HEK293 (cell line): ENCODE data around the gene FUCA2.

ENCODE experiments used
- CTCF ChIA-PET: fragments of 350-600 bp; formaldehyde crosslinking; extraction: SDS; loops from one replicate; lab custom pipeline; 2021; ENCODE audit warnings: antibody characterized with exemption; lab: Yijun Ruan, JAX
- POLR2A ChIA-PET: fragments of 300-600 bp; formaldehyde crosslinking; extraction: SDS; loops from one replicate; lab custom pipeline; 2020; ENCODE audit warnings: antibody characterized with exemption, inconsistent platforms; lab: Yijun Ruan, JAX
- H3K27ac ChIP-seq: fragments of 200-500 bp; sonication (Bioruptor generic); 2 replicates; pipeline ENCODE4 v1.5.1; 2014; ENCODE audit warnings: low read depth, low read length, control low read depth, inconsistent platforms; ENCODE audit errors: extremely low read depth
- H3K36me3 ChIP-seq, 2 experiments: fragments of 200-500 bp in 1 of 2; sonication (Bioruptor generic) in 1 of 2; 1 replicate in 1 of 2; 2 replicates in 1 of 2; pipeline ENCODE4 v1.5.1; 2014 to 2017; ENCODE audit warnings: inconsistent platforms in 2 of 2, low read length in 2 of 2; ENCODE audit not compliant: control insufficient read depth in 2 of 2, insufficient read depth in 1 of 2
- H3K4me1 ChIP-seq: fragments of 200-500 bp; sonication (Bioruptor generic); 2 replicates; pipeline ENCODE4 v1.5.1; 2014; ENCODE audit warnings: mild to moderate bottlenecking, low read length, inconsistent platforms; ENCODE audit not compliant: control insufficient read depth, insufficient read depth
- H3K4me3 ChIP-seq: 2 replicates; pipeline ENCODE4 v1.5.1; 2011; ENCODE audit warnings: low read depth, mild to moderate bottlenecking, control low read depth, low read length, moderate library complexity
- H3K9me3 ChIP-seq: fragments of 200-500 bp; sonication (Bioruptor generic); 2 replicates; pipeline ENCODE4 v1.5.1; 2014; ENCODE audit warnings: low read depth, low read length, inconsistent platforms; ENCODE audit not compliant: control insufficient read depth, insufficient read depth
- FEZF1 ChIP-seq: fragments of 450-650 bp; formaldehyde crosslinking; IDR thresholded peaks from 2 replicates; pipeline ENCODE4 v1.5.1; 2016; ENCODE audit warnings: missing biosample characterization, missing genetic modification characterization
- KLF7 ChIP-seq: fragments of 450-650 bp; formaldehyde crosslinking; IDR thresholded peaks from 2 replicates; pipeline ENCODE4 v1.5.1; 2016; ENCODE audit warnings: missing biosample characterization, missing genetic modification characterization, borderline replicate concordance
- MZF1 ChIP-seq: fragments of 450-650 bp; formaldehyde crosslinking; IDR thresholded peaks from 2 replicates; pipeline ENCODE4 v1.5.1; 2017; ENCODE audit warnings: missing biosample characterization, missing genetic modification characterization, borderline replicate concordance
- ZBTB20 ChIP-seq: fragments of 450-650 bp; formaldehyde crosslinking; IDR thresholded peaks from 2 replicates; pipeline ENCODE4 v1.5.1; 2016; ENCODE audit warnings: missing biosample characterization, missing genetic modification characterization
- ZBTB21 ChIP-seq: fragments of 450-650 bp; formaldehyde crosslinking; IDR thresholded peaks from 2 replicates; pipeline ENCODE4 v1.5.1; 2017; ENCODE audit warnings: missing biosample characterization, missing genetic modification characterization
- ZBTB7A ChIP-seq: fragments of 450-650 bp; formaldehyde crosslinking; IDR thresholded peaks from 2 replicates; pipeline ENCODE4 v1.5.1; 2016; ENCODE audit warnings: low read depth, missing biosample characterization, missing genetic modification characterization
- ZFP3 ChIP-seq: fragments of 450-650 bp; formaldehyde crosslinking; IDR thresholded peaks from 2 replicates; pipeline ENCODE4 v1.5.1; 2016; ENCODE audit warnings: low read depth, missing biosample characterization, missing genetic modification characterization
- ZNF155 ChIP-seq: fragments of 450-650 bp; formaldehyde crosslinking; IDR thresholded peaks from 2 replicates; pipeline ENCODE4 v1.5.1; 2016; ENCODE audit warnings: missing biosample characterization, missing genetic modification characterization
- ZNF184 ChIP-seq: fragments of 450-650 bp; IDR thresholded peaks from 2 replicates; pipeline ENCODE4 v1.5.1; 2018; ENCODE audit warnings: missing biosample characterization, mild to moderate bottlenecking, missing genetic modification characterization
- ZNF23 ChIP-seq: fragments of 450-650 bp; formaldehyde crosslinking; IDR thresholded peaks from 2 replicates; pipeline ENCODE4 v1.5.1; 2016; ENCODE audit warnings: missing biosample characterization, missing genetic modification characterization, borderline replicate concordance
- ZNF24 ChIP-seq: fragments of 450-650 bp; formaldehyde crosslinking; IDR thresholded peaks from 2 replicates; pipeline ENCODE4 v1.5.1; 2016; ENCODE audit warnings: missing biosample characterization, missing genetic modification characterization
- ZNF350 ChIP-seq: fragments of 450-650 bp; formaldehyde crosslinking; IDR thresholded peaks from 2 replicates; pipeline ENCODE4 v1.5.0; 2017; ENCODE audit warnings: missing biosample characterization, mild to moderate bottlenecking, missing genetic modification characterization
- ZNF354C ChIP-seq: fragments of 450-650 bp; formaldehyde crosslinking; IDR thresholded peaks from 2 replicates; pipeline ENCODE4 v1.5.1; 2016; ENCODE audit warnings: missing biosample characterization, missing genetic modification characterization, low read depth, borderline replicate concordance
- ZNF366 ChIP-seq: fragments of 450-650 bp; formaldehyde crosslinking; conservative IDR thresholded peaks from 2 replicates; pipeline ENCODE4 v1.5.1; 2016; ENCODE audit warnings: missing biosample characterization, missing genetic modification characterization
- ZNF404 ChIP-seq: fragments of 450-650 bp; formaldehyde crosslinking; IDR thresholded peaks from 2 replicates; pipeline ENCODE4 v1.5.1; 2017; ENCODE audit warnings: missing biosample characterization, missing genetic modification characterization
- ZNF555 ChIP-seq: fragments of 450-650 bp; formaldehyde crosslinking; conservative IDR thresholded peaks from 2 replicates; pipeline ENCODE4 v1.5.1; 2017; ENCODE audit warnings: missing biosample characterization, mild to moderate bottlenecking, missing genetic modification characterization, inconsistent platforms
- ZNF558 ChIP-seq: fragments of 450-650 bp; formaldehyde crosslinking; IDR thresholded peaks from 2 replicates; pipeline ENCODE4 v1.5.1; 2016; ENCODE audit warnings: missing biosample characterization, missing genetic modification characterization
- ZNF600 ChIP-seq: fragments of 450-650 bp; formaldehyde crosslinking; IDR thresholded peaks from 2 replicates; pipeline ENCODE4 v1.5.1; 2016; ENCODE audit warnings: missing biosample characterization, missing genetic modification characterization
- ZNF624 ChIP-seq: fragments of 450-650 bp; formaldehyde crosslinking; IDR thresholded peaks from 2 replicates; pipeline ENCODE4 v1.5.1; 2017; ENCODE audit warnings: missing biosample characterization, missing genetic modification characterization
- ZNF654 ChIP-seq: fragments of 450-650 bp; formaldehyde crosslinking; IDR thresholded peaks from 2 replicates; pipeline ENCODE4 v1.5.1; 2016; ENCODE audit warnings: low read depth, missing biosample characterization, missing genetic modification characterization
- ZNF747 ChIP-seq: fragments of 450-650 bp; formaldehyde crosslinking; IDR thresholded peaks from 2 replicates; pipeline ENCODE4 v1.5.1; 2016; ENCODE audit warnings: missing biosample characterization, missing genetic modification characterization
- ZSCAN30 ChIP-seq: fragments of 450-650 bp; IDR thresholded peaks from 2 replicates; pipeline ENCODE4 v1.5.1; 2018; ENCODE audit warnings: missing biosample characterization, mild to moderate bottlenecking, missing genetic modification characterization, moderate library complexity
- TF ChIP-seq, protein P1 (sequence below): fragments of 450-650 bp; formaldehyde crosslinking; IDR thresholded peaks from 2 replicates; pipeline ENCODE4 v1.5.1; 2016; ENCODE audit warnings: missing biosample characterization, missing genetic modification characterization
- TF ChIP-seq, protein P2 (sequence below): fragments of 450-650 bp; formaldehyde crosslinking; IDR thresholded peaks from 2 replicates; pipeline ENCODE4 v1.5.1; 2017; ENCODE audit warnings: missing biosample characterization, missing genetic modification characterization

Gene FUCA2

DNA sequence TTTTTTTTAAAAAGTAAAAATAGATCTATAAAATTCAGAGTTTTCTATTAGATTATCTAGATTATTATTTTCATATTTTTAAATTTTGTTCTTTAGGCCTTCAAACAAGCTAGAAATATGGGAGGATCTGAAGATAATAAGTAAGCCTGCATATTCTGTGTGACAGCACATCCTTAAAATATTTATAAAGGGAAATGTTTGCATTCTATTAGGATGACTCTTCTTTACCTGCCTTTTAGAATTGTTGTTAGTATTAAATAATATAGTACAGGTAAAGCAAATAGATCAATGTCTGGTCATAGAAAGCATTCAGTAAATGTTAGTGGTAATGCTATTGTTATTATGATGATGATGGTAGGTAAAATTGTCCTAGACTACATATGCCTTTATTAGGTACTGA is 43.5 kb downstream of the FUCA2 start (continued):
- TF ChIP-seq ZNF747 (no peak), ZNF654 (tag by site-specific recombination) (no peak), ZNF558 (tag by site-specific recombination) (no peak), ZNF24 (no peak), ZNF354C (tag by site-specific recombination) (no peak)

DNA sequence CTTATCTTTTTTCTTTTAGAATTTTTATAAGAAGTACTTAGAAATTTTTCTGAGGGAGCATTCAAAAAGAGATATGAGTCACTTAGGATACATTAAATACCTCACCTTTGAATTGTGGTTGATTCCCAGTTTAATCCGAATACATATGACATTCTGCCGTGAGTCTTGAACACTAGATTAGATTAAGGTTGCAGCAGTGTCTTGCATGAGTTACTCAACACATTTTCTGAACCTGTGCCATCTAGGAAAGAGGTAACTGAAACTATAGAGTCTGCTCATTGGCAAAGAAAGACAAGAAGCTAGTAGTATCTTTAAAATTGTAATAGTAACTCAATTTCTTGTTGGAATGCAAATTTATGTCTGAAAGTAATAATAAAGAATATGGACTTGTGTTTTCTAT is 46.0 kb downstream of the FUCA2 start:
- CTCF ChIA-PET = no interaction called here
- no peaks in the 10 kb centered on the region for H3K4me1 ChIP-seq
- H3K36me3 ChIP-seq = peaks cover 18 to 25% of the 10 kb centered on the region in 2 experiments
- H3K27ac ChIP-seq = no peak overlapping the region
- H3K4me3 ChIP-seq = no peak overlapping the region
- POLR2A ChIA-PET = no interaction called here
- no peak for TF ChIP-seq ZNF155 (tag by site-specific recombination)
- no peak for TF ChIP-seq ZNF184 (tag by site-specific recombination)
- no peak for TF ChIP-seq ZBTB7A (tag by site-specific recombination)
- TF ChIP-seq ZBTB21 (tag by site-specific recombination) = no peak
- TF ChIP-seq, protein P1, sequence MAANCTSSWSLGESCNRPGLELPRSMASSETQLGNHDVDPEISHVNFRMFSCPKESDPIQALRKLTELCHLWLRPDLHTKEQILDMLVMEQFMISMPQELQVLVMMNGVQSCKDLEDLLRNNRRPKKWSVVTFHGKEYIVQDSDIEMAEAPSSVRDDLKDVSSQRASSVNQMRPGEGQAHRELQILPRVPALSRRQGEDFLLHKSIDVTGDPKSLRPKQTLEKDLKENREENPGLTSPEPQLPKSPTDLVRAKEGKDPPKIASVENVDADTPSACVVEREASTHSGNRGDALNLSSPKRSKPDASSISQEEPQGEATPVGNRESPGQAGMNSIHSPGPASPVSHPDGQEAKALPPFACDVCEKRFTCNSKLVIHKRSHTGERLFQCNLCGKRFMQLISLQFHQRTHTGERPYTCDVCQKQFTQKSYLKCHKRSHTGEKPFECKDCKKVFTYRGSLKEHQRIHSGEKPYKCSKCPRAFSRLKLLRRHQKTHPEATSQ (tag by site-specific recombination) = no peak
- TF ChIP-seq, protein P2, sequence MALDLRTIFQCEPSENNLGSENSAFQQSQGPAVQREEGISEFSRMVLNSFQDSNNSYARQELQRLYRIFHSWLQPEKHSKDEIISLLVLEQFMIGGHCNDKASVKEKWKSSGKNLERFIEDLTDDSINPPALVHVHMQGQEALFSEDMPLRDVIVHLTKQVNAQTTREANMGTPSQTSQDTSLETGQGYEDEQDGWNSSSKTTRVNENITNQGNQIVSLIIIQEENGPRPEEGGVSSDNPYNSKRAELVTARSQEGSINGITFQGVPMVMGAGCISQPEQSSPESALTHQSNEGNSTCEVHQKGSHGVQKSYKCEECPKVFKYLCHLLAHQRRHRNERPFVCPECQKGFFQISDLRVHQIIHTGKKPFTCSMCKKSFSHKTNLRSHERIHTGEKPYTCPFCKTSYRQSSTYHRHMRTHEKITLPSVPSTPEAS (tag by site-specific recombination) = no peak
- TF ChIP-seq ZBTB20 = no peak
- TF ChIP-seq FEZF1 (tag by site-specific recombination) = no peak
- no peak for TF ChIP-seq ZNF23 (tag by site-specific recombination)
- no peak for TF ChIP-seq ZNF366 (tag by site-specific recombination)
- TF ChIP-seq ZNF404 (tag by site-specific recombination) = no peak
- no peak for TF ChIP-seq MZF1 (tag by site-specific recombination)
- no peak for TF ChIP-seq ZNF624 (tag by site-specific recombination)
- TF ChIP-seq ZFP3 (tag by site-specific recombination) = no peak
- no peak for TF ChIP-seq ZNF555 (tag by site-specific recombination)
- no peak for TF ChIP-seq ZNF600 (tag by site-specific recombination)
- TF ChIP-seq ZNF350 (tag by site-specific recombination) = no peak
- no peak for TF ChIP-seq ZSCAN30 (tag by site-specific recombination)
- no peak for TF ChIP-seq KLF7 (tag by site-specific recombination)
- no peaks in the 10 kb centered on the region for H3K9me3 ChIP-seq
